Ovary (tissue), 3 donors: ENCODE data around the gene RGS6.

Experiments used
- CTCF ChIP-seq, 3 donors: fragments of 450-650 bp in 2 of 3; fragments of 200-600 bp in 1 of 3; IDR thresholded peaks; one replicate each; pipeline versions ENCODE4 v1.5.1 to v1.8.0; 2016 to 2022; ENCODE audit warnings: antibody characterized with exemption in 3 of 3, mild to moderate bottlenecking in 1 of 3
- EP300 ChIP-seq: sonication (generic); formaldehyde crosslinking; IDR thresholded peaks from one replicate; pipeline ENCODE4 v1.6.1; 2017; ENCODE audit warnings: antibody characterized with exemption
- POLR2A ChIP-seq: fragments of 450-650 bp; IDR thresholded peaks from one replicate; pipeline ENCODE4 v1.6.1; 2017; ENCODE audit warnings: antibody characterized with exemption, mild to moderate bottlenecking, moderate library complexity
- donor health status: DM: no; HTN: no; CAD: no.

GRCh38 chr14:72142328-72142727 is 210.1 kb downstream of the RGS6 start:
- TF ChIP-seq CTCF (IDR thresholded peaks at IDR 0.05) (no peak), POLR2A (no peak), EP300 (no peak)
